ENCODE measurements around the gene C2orf68. TPM values are rescaled to one million over a fixed set of nuclear protein-coding genes. Genes with fewer than 3 reads are reported as not detected.

C2orf68 gene
- total RNA-seq, 1 donor from 2014 or later, result 67.1 TPM

DNA sequence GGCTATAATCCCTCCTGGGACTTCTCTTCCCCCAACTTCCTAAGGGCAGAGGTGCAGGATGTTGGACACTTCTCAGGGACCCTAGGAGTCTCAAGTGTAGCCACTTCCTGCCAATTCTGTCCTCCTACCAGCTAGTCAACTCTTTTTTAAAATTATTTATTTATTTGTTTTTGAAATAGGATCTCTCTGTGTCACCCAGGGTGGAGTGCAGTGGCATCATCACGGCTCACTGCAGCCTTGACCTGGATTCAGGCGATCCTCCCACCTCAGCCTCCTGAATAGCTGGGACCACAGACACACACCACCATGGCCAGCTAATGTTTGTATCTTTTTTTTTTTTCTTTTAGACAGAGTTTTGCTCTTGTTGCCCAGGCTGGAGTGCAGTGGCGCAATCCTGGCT, 44.6 kb upstream of the C2orf68 start:
- no peaks in the 10 kb centered on the region for H3K27me3 Mint-ChIP-seq
- no peak overlapping the region for H3K27ac Mint-ChIP-seq
- DNase-seq (ENCODE audit: low spot score, unreplicated experiment), result no peak
- TF ChIP-seq CTCF (IDR thresholded peaks at IDR 0.05; ENCODE audit: unreplicated experiment), result no peak
- H3K4me1 Mint-ChIP-seq (ENCODE audit: low read depth), result peaks cover 2% of the 10 kb centered on the region
- H3K36me3 Mint-ChIP-seq (ENCODE audit: insufficient read depth), result peaks cover 13% of the 10 kb centered on the region
- H3K9me3 Mint-ChIP-seq (ENCODE audit: low read depth), result no peaks in the 10 kb centered on the region
- H3K4me3 Mint-ChIP-seq (ENCODE audit: low read depth), result no peak overlapping the region

GRCh38 chr2:85655961-85656417, 44.1 kb upstream of the C2orf68 start:
- Mint-ChIP-seq H3K36me3 (ENCODE audit: insufficient read depth) (peaks cover 14% of the 10 kb centered on the region), H3K27ac (no peak overlapping the region), H3K27me3 (no peaks in the 10 kb centered on the region), H3K4me3 (ENCODE audit: low read depth) (no peak overlapping the region), H3K9me3 (ENCODE audit: low read depth) (no peaks in the 10 kb centered on the region), H3K4me1 (ENCODE audit: low read depth) (peaks cover 2% of the 10 kb centered on the region)
- no peak for DNase-seq (ENCODE audit: low spot score, unreplicated experiment)
- no peak for TF ChIP-seq CTCF (IDR thresholded peaks at IDR 0.05; ENCODE audit: unreplicated experiment)

- H3K4me3 Mint-ChIP-seq (ENCODE audit: low read depth), result no peak overlapping the region
- peaks cover 22% of the 10 kb centered on the region for H3K36me3 Mint-ChIP-seq (ENCODE audit: insufficient read depth)
- H3K27me3 Mint-ChIP-seq, result no peaks in the 10 kb centered on the region
- no peak overlapping the region for H3K27ac Mint-ChIP-seq
- H3K4me1 Mint-ChIP-seq (ENCODE audit: low read depth), result peaks cover 2% of the 10 kb centered on the region
- H3K9me3 Mint-ChIP-seq (ENCODE audit: low read depth), result no peaks in the 10 kb centered on the region
- no peak for TF ChIP-seq CTCF (IDR thresholded peaks at IDR 0.05; ENCODE audit: unreplicated experiment)
- no peak for DNase-seq (ENCODE audit: low spot score, unreplicated experiment)
Measured at GRCh38 chr2:85653996-85654395, 42.1 kb upstream of the C2orf68 start.

DNA sequence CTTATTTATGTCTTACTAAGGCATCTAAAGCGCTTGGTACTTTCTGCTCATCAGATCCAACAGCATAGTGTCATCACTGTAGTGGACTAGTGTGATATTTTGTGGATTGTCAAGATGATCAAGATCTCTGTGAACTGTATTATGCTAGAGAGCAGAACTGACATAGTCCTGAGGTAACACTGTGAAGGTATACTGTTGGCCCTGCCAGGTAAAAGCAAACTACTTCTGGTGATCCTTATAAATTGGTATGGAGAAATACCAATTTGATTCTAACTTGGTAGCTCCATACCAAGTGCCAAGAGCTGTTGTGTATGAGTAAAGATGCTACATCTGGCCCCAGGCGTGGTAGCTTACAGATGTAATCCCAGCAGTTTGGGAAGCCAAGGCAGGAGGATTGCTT, 40.2 kb upstream of the C2orf68 start:
- Mint-ChIP-seq H3K4me1 (ENCODE audit: low read depth) (no peaks in the 10 kb centered on the region), H3K9me3 (ENCODE audit: low read depth) (no peaks in the 10 kb centered on the region), H3K27ac (no peak overlapping the region), H3K4me3 (ENCODE audit: low read depth) (no peak overlapping the region), H3K36me3 (ENCODE audit: insufficient read depth) (peaks cover 22% of the 10 kb centered on the region), H3K27me3 (no peaks in the 10 kb centered on the region)
- no peak for DNase-seq (ENCODE audit: low spot score, unreplicated experiment)
- TF ChIP-seq CTCF (IDR thresholded peaks at IDR 0.05; ENCODE audit: unreplicated experiment), result no peak

DNA sequence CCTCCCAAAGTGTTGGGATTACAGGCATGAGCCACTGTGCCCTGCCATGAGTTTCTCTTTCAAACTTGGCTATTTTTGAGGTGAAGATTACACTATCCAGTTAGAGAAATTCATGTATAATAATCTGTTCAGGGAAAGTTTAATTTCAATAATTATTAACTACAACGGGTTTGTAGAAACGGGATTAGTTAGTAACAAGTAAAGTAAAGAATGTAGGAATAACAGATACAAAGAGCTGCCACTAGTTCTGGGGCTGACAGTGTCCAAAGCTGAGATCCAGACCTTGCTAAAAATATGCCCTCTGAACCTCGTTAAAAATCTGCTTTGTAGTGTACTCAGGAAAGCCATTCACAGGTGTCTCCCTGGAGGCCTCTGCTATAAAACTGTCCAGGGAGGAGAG, 39.2 kb upstream of the C2orf68 start:
- Mint-ChIP-seq H3K4me3 (ENCODE audit: low read depth) (no peak overlapping the region), H3K36me3 (ENCODE audit: insufficient read depth) (peaks cover 22% of the 10 kb centered on the region), H3K27ac (no peak overlapping the region), H3K4me1 (ENCODE audit: low read depth) (no peaks in the 10 kb centered on the region), H3K27me3 (no peaks in the 10 kb centered on the region), H3K9me3 (ENCODE audit: low read depth) (no peaks in the 10 kb centered on the region)
- TF ChIP-seq CTCF (IDR thresholded peaks at IDR 0.05; ENCODE audit: unreplicated experiment), result no peak
- DNase-seq (ENCODE audit: low spot score, unreplicated experiment), result no peak
